H1 (cell line): ENCODE measurements around the gene PDZRN4. TPM values are rescaled to one million over a fixed set of nuclear protein-coding genes. Genes with fewer than 3 reads are reported as not detected.

Experiments used
- CHD1 ChIP-seq: IDR thresholded peaks from 2 replicates; pipeline ENCODE4 v1.6.1; 2012; ENCODE audit warnings: low read depth, low read length, improper control_type of control experiment
- CHD7 ChIP-seq: fragments of 300-600 bp; sonication (generic); IDR thresholded peaks from 2 replicates; pipeline ENCODE4 v1.7.1; 2012; ENCODE audit warnings: low read length, moderate library complexity, mild to moderate bottlenecking, inconsistent platforms; ENCODE audit not compliant: insufficient replicate concordance
- E2F6 ChIP-seq: IDR thresholded peaks from 2 replicates; pipeline ENCODE4 v1.6.1; 2012; ENCODE audit warnings: inconsistent platforms
- GABPA ChIP-seq: IDR thresholded peaks from 2 replicates; pipeline ENCODE4 v1.6.1; 2011; ENCODE audit warnings: mild to moderate bottlenecking, low read length, moderate library complexity, borderline replicate concordance; ENCODE audit not compliant: insufficient read depth
- JUN ChIP-seq: IDR thresholded peaks from 2 replicates; pipeline ENCODE4 v1.6.1; 2011; ENCODE audit warnings: low read depth, mild to moderate bottlenecking, improper control_type of control experiment, low read length
- NANOG ChIP-seq: IDR thresholded peaks from 2 replicates; pipeline ENCODE4 v1.6.1; 2011; ENCODE audit warnings: low read length, low read depth, mild to moderate bottlenecking, inconsistent platforms; ENCODE audit not compliant: insufficient read depth, poor library complexity, severe bottlenecking
- SIN3A ChIP-seq, 2 experiments: IDR thresholded peaks in 1 of 2; conservative IDR thresholded peaks in 1 of 2; 2 replicates each; pipeline ENCODE4 v1.6.1; 2011 to 2012; ENCODE audit warnings: low read length in 2 of 2, improper control_type of control experiment in 1 of 2, low read depth in 1 of 2, mild to moderate bottlenecking in 1 of 2
- SP1 ChIP-seq: IDR thresholded peaks from 2 replicates; pipeline ENCODE4 v1.6.1; 2011; ENCODE audit warnings: low read depth, low read length
- TAF1 ChIP-seq: IDR thresholded peaks from 2 replicates; pipeline ENCODE4 v1.6.1; 2011; ENCODE audit warnings: mild to moderate bottlenecking, low read depth, low read length
- polyA plus RNA-seq, 7 experiments: library from polyadenylated mRNA; depleted of rRNA in 3 of 7; stranded (reverse) in 5 of 7; unstranded in 2 of 7; fragments of >200 nt in 5 of 7; fragments of 200-250 nt in 2 of 7; gene quantifications; 1 replicate in 5 of 7; 2 replicates in 1 of 7; 4 replicates in 1 of 7; pipeline versions ENCODE4 v1.2.1 to v1.2.3, GENCODE V29; 2011 to 2013; ENCODE audit warnings: missing spikeins in 2 of 7, mixed read lengths in 2 of 7
- total RNA-seq: library from RNA; stranded (reverse); fragmentation: NEBNext Ultra II Directional; extraction: Animal tissue kit (Norgen Biotek cat#: 25700); gene quantifications from 2 replicates; pipeline ENCODE4 v1.2.1, GENCODE V29; 2021

Gene PDZRN4
- total and polyA plus RNA-seq, 2 of the 8 experiments (the other 6 are each of a cell fraction or from before 2014, with no cell fraction given): not detected

- TF ChIP-seq CHD7 (no peak), SIN3A (conservative IDR thresholded peaks at IDR 0.05 in 1 of 2, IDR thresholded peaks at IDR 0.05 in 1 of 2; ENCODE audit: low read depth in 1 of 2, low read length in 2 of 2) (no peak), TAF1 (no peak), CHD1 (no peak), JUN (no peak), SP1 (no peak), GABPA (no peak), NANOG (no peak), E2F6 (no peak)
Observed at GRCh38 chr12:41509271-41510055, 321.3 kb downstream of the PDZRN4 start (continued).
